Measurements from ENCODE around the gene COL25A1. TPM values are rescaled to one million over a fixed set of nuclear protein-coding genes. Genes with fewer than 3 reads are reported as not detected.

The COL25A1 gene
- 7.5 and 10.4 TPM in 2 replicates for total RNA-seq (2014; rRNA removed; shearing (Covaris generic))
- polyA plus RNA-seq (2015; cell fraction: cytosol; rRNA removed) = 2.9 and 20.0 TPM in 2 replicates
- polyA plus RNA-seq (2015; cell fraction: nucleus; rRNA removed) = 26.3 and 30.5 TPM in 2 replicates

- DNase-seq (ENCODE audit: low read depth, low spot score) = peak; percentile 69
- in situ Hi-C loops (cut with HindIII; ENCODE audit: low pct_unique_long_range_greater_than_20kb, low sequenced_read_pairs) = no loop called here
These were observed at the start of gene COL25A1 for GRCh38 chr4:109302361-109303139. Gene COL25A1, minus strand, starts transcription at chr4:109302658.

- DNase-seq (ENCODE audit: low read depth, low spot score) = no peak
- in situ Hi-C loops (cut with HindIII; ENCODE audit: low pct_unique_long_range_greater_than_20kb, low sequenced_read_pairs) = no loop called here
These were observed 47.7 kb upstream of the COL25A1 start for GRCh38 chr4:109350121-109350520.

- DNase-seq (ENCODE audit: low read depth, low spot score) = no peak
- in situ Hi-C loops (cut with HindIII; ENCODE audit: low pct_unique_long_range_greater_than_20kb, low sequenced_read_pairs) = no loop called here
These were observed 32.0 kb upstream of the COL25A1 start for GRCh38 chr4:109334129-109335105.

GRCh38 chr4:109332926-109333464 lies 30.5 kb upstream of the COL25A1 start:
- in situ Hi-C loops (cut with HindIII; ENCODE audit: low pct_unique_long_range_greater_than_20kb, low sequenced_read_pairs) = no loop called here
- peak; percentile 68 for DNase-seq (ENCODE audit: low read depth, low spot score)

GRCh38 chr4:109327641-109328040 lies 25.2 kb upstream of the COL25A1 start:
- no peak for DNase-seq (ENCODE audit: low read depth, low spot score)
- in situ Hi-C loops (cut with HindIII; ENCODE audit: low pct_unique_long_range_greater_than_20kb, low sequenced_read_pairs) = no loop called here

- DNase-seq (ENCODE audit: low read depth, low spot score) = no peak
- in situ Hi-C loops (cut with HindIII; ENCODE audit: low pct_unique_long_range_greater_than_20kb, low sequenced_read_pairs) = no loop called here
These were observed 23.2 kb upstream of the COL25A1 start for GRCh38 chr4:109325698-109326097.

- in situ Hi-C loops (cut with HindIII; ENCODE audit: low pct_unique_long_range_greater_than_20kb, low sequenced_read_pairs) = no loop called here
- DNase-seq (ENCODE audit: low read depth, low spot score) = no peak
These were observed 20.9 kb upstream of the COL25A1 start for GRCh38 chr4:109323348-109323747.

- DNase-seq (ENCODE audit: low read depth, low spot score) = no peak
- in situ Hi-C loops (cut with HindIII; ENCODE audit: low pct_unique_long_range_greater_than_20kb, low sequenced_read_pairs) = no loop called here
These were observed 18.8 kb upstream of the COL25A1 start for GRCh38 chr4:109321232-109321631.

- no peak for DNase-seq (ENCODE audit: low read depth, low spot score)
- in situ Hi-C loops (cut with HindIII; ENCODE audit: low pct_unique_long_range_greater_than_20kb, low sequenced_read_pairs) = no loop called here
These were observed 17.2 kb upstream of the COL25A1 start for GRCh38 chr4:109319684-109320083.

GRCh38 chr4:109319156-109319555 lies 16.7 kb upstream of the COL25A1 start:
- in situ Hi-C loops (cut with HindIII; ENCODE audit: low pct_unique_long_range_greater_than_20kb, low sequenced_read_pairs) = no loop called here
- DNase-seq (ENCODE audit: low read depth, low spot score) = no peak

GRCh38 chr4:109315818-109316217 lies 13.4 kb upstream of the COL25A1 start:
- in situ Hi-C loops (cut with HindIII; ENCODE audit: low pct_unique_long_range_greater_than_20kb, low sequenced_read_pairs) = no loop called here
- DNase-seq (ENCODE audit: low read depth, low spot score) = peak; percentile 39

GRCh38 chr4:109315341-109315740 lies 12.9 kb upstream of the COL25A1 start:
- in situ Hi-C loops (cut with HindIII; ENCODE audit: low pct_unique_long_range_greater_than_20kb, low sequenced_read_pairs) = no loop called here
- no peak for DNase-seq (ENCODE audit: low read depth, low spot score)

GRCh38 chr4:109313168-109314133 lies 11.0 kb upstream of the COL25A1 start:
- no peak for DNase-seq (ENCODE audit: low read depth, low spot score)
- in situ Hi-C loops (cut with HindIII; ENCODE audit: low pct_unique_long_range_greater_than_20kb, low sequenced_read_pairs) = no loop called here

GRCh38 chr4:109303140-109303496 lies 660 bp upstream of the COL25A1 start:
- in situ Hi-C loops (cut with HindIII; ENCODE audit: low pct_unique_long_range_greater_than_20kb, low sequenced_read_pairs) = no loop called here
- peak; percentile 41 for DNase-seq (ENCODE audit: low read depth, low spot score)

- DNase-seq (ENCODE audit: low read depth, low spot score) = no peak
- in situ Hi-C loops (cut with HindIII; ENCODE audit: low pct_unique_long_range_greater_than_20kb, low sequenced_read_pairs) = no loop called here
These were observed 652 bp downstream of the COL25A1 start for GRCh38 chr4:109301651-109302360.

- peak; percentile 51 for DNase-seq (ENCODE audit: low read depth, low spot score)
- in situ Hi-C loops (cut with HindIII; ENCODE audit: low pct_unique_long_range_greater_than_20kb, low sequenced_read_pairs) = no loop called here
These were observed 4.0 kb downstream of the COL25A1 start for GRCh38 chr4:109298279-109299010.

Measured in SK-MEL-5 (cell line).